HepG2 (cell line): ENCODE measurements around the gene THADA. TPM values are rescaled to one million over a fixed set of nuclear protein-coding genes. Genes with fewer than 3 reads are reported as not detected.
A peak's percentile ranks its signal among the peaks of the same experiment; 100 is the strongest.

Experiments used
- ATF2 ChIP-seq: sonication (generic); formaldehyde crosslinking; IDR thresholded peaks from 2 replicates; pipeline ENCODE4 v1.4.0; 2020; ENCODE audit warnings: missing genetic modification reagents
- CENPT ChIP-seq: sonication (generic); formaldehyde crosslinking; IDR thresholded peaks from 2 replicates; pipeline ENCODE4 v1.8.0; 2022; ENCODE audit warnings: low read depth, mild to moderate bottlenecking, moderate library complexity, missing genetic modification reagents
- DZIP1 ChIP-seq: sonication (generic); formaldehyde crosslinking; IDR thresholded peaks from 2 replicates; pipeline ENCODE4 v1.5.0; 2020; ENCODE audit warnings: mild to moderate bottlenecking, missing genetic modification reagents
- FOSL1 ChIP-seq: sonication (generic); formaldehyde crosslinking; IDR thresholded peaks from 2 replicates; pipeline ENCODE4 v1.9.0; 2021; ENCODE audit warnings: missing genetic modification reagents, borderline replicate concordance
- HDAC2 ChIP-seq: sonication (generic); formaldehyde crosslinking; IDR thresholded peaks from 2 replicates; pipeline ENCODE4 v1.4.0; 2020; ENCODE audit warnings: missing genetic modification reagents
- HNRNPL ChIP-seq: fragments of 200-400 bp; formaldehyde crosslinking; IDR thresholded peaks from 2 replicates; pipeline ENCODE4 v1.6.1; 2017; ENCODE audit warnings: mild to moderate bottlenecking, low read depth, low read length
- MAFK ChIP-seq, 2 experiments: IDR thresholded peaks in 1 of 2; conservative IDR thresholded peaks in 1 of 2; 2 replicates each; pipeline ENCODE4 v1.6.1; 2011; ENCODE audit warnings: improper control_type of control experiment in 2 of 2, low read length in 2 of 2
- MED1 ChIP-seq: sonication (generic); formaldehyde crosslinking; IDR thresholded peaks from 2 replicates; pipeline ENCODE4 v1.4.0; 2020; ENCODE audit warnings: missing genetic modification reagents
- PRDM15 ChIP-seq: sonication (generic); formaldehyde crosslinking; IDR thresholded peaks from 2 replicates; pipeline ENCODE4 v1.4.0; 2020; ENCODE audit warnings: missing genetic modification reagents
- RAD51 ChIP-seq: fragments of 450-650 bp; IDR thresholded peaks from 2 replicates; pipeline ENCODE4 v1.6.1; 2016; ENCODE audit warnings: borderline replicate concordance
- SPEN ChIP-seq: sonication (generic); formaldehyde crosslinking; IDR thresholded peaks from 2 replicates; pipeline ENCODE4 v1.5.1; 2020; ENCODE audit warnings: low read depth, mild to moderate bottlenecking, missing genetic modification reagents
- SYNCRIP ChIP-seq: fragments of 200-400 bp; formaldehyde crosslinking; IDR thresholded peaks from 2 replicates; pipeline ENCODE4 v1.6.1; 2018; ENCODE audit warnings: mild to moderate bottlenecking, low read depth, low read length; ENCODE audit not compliant: insufficient read depth
- TMF1 ChIP-seq: sonication (generic); formaldehyde crosslinking; IDR thresholded peaks from 2 replicates; pipeline ENCODE4 v1.8.1; 2022; ENCODE audit warnings: low read depth, missing genetic modification reagents
- TOPORS ChIP-seq: sonication (generic); formaldehyde crosslinking; IDR thresholded peaks from 2 replicates; pipeline ENCODE4 v1.8.0; 2023; ENCODE audit warnings: mild to moderate bottlenecking, missing genetic modification reagents
- ZBTB37 ChIP-seq: sonication (generic); formaldehyde crosslinking; IDR thresholded peaks from 2 replicates; pipeline ENCODE4 v1.4.0; 2020; ENCODE audit warnings: mild to moderate bottlenecking, missing genetic modification reagents
- ZFP82 ChIP-seq: sonication (generic); formaldehyde crosslinking; IDR thresholded peaks from 2 replicates; pipeline ENCODE4 v1.5.1; 2020; ENCODE audit warnings: mild to moderate bottlenecking, missing genetic modification reagents, borderline replicate concordance
- ZMYM4 ChIP-seq: sonication (generic); formaldehyde crosslinking; IDR thresholded peaks from 2 replicates; pipeline ENCODE4 v1.8.1; 2023; ENCODE audit warnings: mild to moderate bottlenecking, missing genetic modification reagents
- ZNF34 ChIP-seq: sonication (generic); formaldehyde crosslinking; IDR thresholded peaks from 2 replicates; pipeline ENCODE4 v1.4.0; 2020; ENCODE audit warnings: mild to moderate bottlenecking, missing genetic modification reagents, borderline replicate concordance
- ZNF546 ChIP-seq: sonication (generic); formaldehyde crosslinking; conservative IDR thresholded peaks from 2 replicates; pipeline ENCODE4 v1.8.1; 2023; ENCODE audit warnings: mild to moderate bottlenecking, missing genetic modification reagents
- ZNF660 ChIP-seq: sonication (generic); formaldehyde crosslinking; IDR thresholded peaks from 2 replicates; pipeline ENCODE4 v1.5.1; 2020; ENCODE audit warnings: mild to moderate bottlenecking, low read depth, missing genetic modification reagents, borderline replicate concordance
- ZNF746 ChIP-seq: sonication (generic); formaldehyde crosslinking; IDR thresholded peaks from 2 replicates; pipeline ENCODE4 v1.8.0; 2022; ENCODE audit warnings: mild to moderate bottlenecking, missing genetic modification reagents
- ZSCAN21 ChIP-seq: sonication (generic); formaldehyde crosslinking; IDR thresholded peaks from 2 replicates; pipeline ENCODE4 v1.8.0; 2022; ENCODE audit warnings: mild to moderate bottlenecking, missing genetic modification reagents, moderate library complexity, borderline replicate concordance
- polyA plus RNA-seq, 8 experiments: library from polyadenylated mRNA; depleted of rRNA in 3 of 8; stranded (reverse) in 7 of 8; unstranded in 1 of 8; fragments of >200 nt; fragmentation: Illumina TruSeq in 4 of 8; extraction: Trizol in 4 of 8; gene quantifications; 2 replicates each; pipeline versions ENCODE4 v1.2.1 to v1.2.3, GENCODE V29; 2011 to 2016; ENCODE audit warnings: low read depth in 4 of 8, missing spikeins in 1 of 8, mixed read lengths in 1 of 8; ENCODE audit not compliant: insufficient read depth in 1 of 8
- total RNA-seq, 5 experiments: library from RNA; depleted of rRNA; stranded (reverse); fragments of >200 nt; fragmentation: Illumina TruSeq; extraction: Trizol; gene quantifications; 2 replicates each; pipeline ENCODE4 v1.2.3, GENCODE V29; 2016; ENCODE audit warnings: low read depth in 1 of 5

Gene THADA
- total and polyA plus RNA-seq, 2 of the 13 experiments (the other 11 are each of a cell fraction or from before 2014, with no cell fraction given) = 12.7 to 21.7 TPM

- TF ChIP-seq SYNCRIP (no peak), TMF1 (CRISPR knock-in tag) (peak; percentile 43), ATF2 (CRISPR knock-in tag) (no peak), DZIP1 (CRISPR knock-in tag) (no peak), ZNF546 (no peak), ZFP82 (CRISPR knock-in tag) (no peak), CENPT (CRISPR knock-in tag) (0 out of 2 replicates have a peak, but pooled peaks have one; percentile 76), MAFK (conservative IDR thresholded peaks at IDR 0.05 in 1 of 2, IDR thresholded peaks at IDR 0.05 in 1 of 2; ENCODE audit: low read length in 2 of 2) (no peak), ZNF746 (CRISPR knock-in tag) (0 out of 2 replicates have a peak, but pooled peaks have one; percentile 21), MED1 (CRISPR knock-in tag) (peak; percentile 49; the same call in 1 of the 2 replicates), TOPORS (CRISPR knock-in tag) (no peak), HNRNPL (peak; percentile 90), FOSL1 (no peak), SPEN (peak; percentile 41; the same call in 1 of the 2 replicates), ZSCAN21 (CRISPR knock-in tag) (peak; percentile 80), ZMYM4 (0 out of 2 replicates have a peak, but pooled peaks have one; percentile 45), HDAC2 (CRISPR knock-in tag) (peak; percentile 73), ZNF660 (CRISPR knock-in tag) (no peak), ZNF34 (no peak), RAD51 (no peak), PRDM15 (CRISPR knock-in tag) (no peak), ZBTB37 (CRISPR knock-in tag) (no peak)
These were observed 371.7 kb downstream of the THADA start (continued) for GRCh38 chr2:43224131-43224570.
